HG03460 (cell line): ENCODE measurements around the gene STIM1.
A peak's percentile ranks its signal among the peaks of the same experiment; 100 is the strongest.

Experiments used
- ATAC-seq: cut with Tn5 transposase; IDR thresholded peaks from one replicate; pipeline ENCODE4 v1.9.1; 2021; ENCODE audit not compliant: unreplicated experiment

The STIM1 gene

DNA sequence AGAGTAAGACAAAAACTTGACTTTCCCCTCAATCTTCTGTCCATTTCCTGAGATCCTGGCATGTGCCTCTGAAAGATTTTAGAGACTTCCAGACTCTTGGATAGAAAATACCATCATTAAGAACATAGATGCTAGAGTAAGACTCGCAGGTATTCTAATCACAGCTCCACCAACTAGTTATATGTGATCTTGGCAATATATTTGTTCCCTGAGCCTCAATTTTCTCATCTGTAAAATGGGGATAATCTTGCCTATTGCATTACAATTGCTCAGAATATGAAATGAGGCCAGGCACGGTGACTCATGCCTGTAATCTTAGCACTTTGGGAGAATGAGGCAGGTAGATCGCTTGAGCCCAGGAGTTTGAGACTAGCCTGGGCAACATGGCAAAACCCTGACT lies 25.4 kb upstream of the STIM1 start:
- ATAC-seq: no peak

DNA sequence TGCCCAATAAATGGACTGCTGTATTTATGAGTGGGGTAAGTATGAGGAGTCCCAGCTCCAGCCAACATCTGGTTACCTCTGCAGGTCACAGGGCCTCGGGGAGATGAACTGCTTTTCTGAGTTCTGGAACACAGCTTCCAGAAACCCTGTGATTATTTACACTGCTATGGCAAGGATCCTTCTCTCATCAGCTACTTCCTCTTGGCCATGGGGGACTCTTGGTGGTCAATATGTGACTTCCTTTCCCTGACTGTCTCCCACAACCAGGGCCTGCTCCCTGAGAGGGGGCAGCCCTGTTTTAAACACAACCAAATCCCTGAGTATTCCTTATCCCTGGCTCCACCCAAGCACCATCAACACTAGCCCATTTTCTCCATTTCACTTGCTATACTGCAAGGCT lies 24.7 kb upstream of the STIM1 start:
- ATAC-seq: no peak

DNA sequence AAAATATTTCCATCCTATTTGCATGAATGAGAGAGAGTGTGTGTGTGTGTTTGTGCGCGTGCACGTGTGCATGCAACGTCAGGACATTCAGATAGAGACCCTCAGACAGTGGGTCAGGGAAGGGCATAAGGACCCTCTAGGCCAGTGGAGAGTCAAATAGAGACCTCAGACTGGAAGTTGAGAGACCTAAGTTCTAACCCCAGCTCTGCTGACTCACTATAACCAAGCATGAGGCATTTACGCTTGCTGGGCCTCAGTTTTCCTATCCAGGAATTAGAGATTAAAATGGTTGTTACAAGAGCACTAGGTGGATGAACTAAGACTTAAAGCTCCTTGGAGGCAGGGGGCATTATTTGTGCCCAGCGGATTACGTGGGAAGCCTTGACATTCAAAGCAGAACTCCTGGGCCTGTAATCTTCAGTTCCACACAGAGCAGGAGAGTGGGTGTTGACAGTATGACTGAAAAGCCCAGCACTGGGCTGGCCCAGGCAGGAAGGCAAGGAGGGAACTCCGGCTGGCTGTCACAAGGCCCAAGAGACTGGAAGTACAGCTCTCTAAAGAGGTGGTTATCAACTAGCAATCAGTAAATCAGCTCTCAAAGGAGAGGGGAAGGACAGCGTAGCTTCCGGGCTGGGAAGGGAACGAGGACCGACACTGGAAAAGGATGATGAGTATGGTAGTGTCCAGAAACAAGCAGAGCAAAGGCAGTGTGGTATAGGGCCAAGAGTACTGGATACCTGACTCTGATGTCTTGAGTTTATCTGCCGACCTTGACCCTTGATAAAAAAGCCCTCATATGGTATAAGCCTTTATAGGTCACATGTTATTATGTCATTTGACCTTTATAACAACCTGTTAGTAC lies 23.9 kb upstream of the STIM1 start:
- no peak for ATAC-seq

DNA sequence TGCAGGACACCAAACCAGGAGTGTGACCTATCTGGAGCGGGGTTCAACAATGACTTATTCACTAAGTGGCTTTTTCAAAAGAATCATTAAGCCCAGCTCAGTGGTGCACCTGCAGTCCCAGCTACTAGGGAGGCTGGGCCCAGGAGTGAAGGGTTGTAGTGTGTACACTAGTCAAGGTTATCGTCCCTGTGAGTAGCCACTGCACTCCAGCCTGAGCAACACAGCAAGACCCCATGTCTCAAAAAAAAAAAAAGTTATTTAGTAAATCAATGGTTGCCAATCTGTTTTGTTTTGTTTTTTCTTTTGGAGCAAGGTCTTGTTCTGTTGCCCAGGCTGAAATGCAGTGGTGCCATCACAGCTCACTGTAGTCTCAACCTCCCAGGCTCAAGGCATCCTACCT lies 22.6 kb upstream of the STIM1 start:
- ATAC-seq: no peak

DNA sequence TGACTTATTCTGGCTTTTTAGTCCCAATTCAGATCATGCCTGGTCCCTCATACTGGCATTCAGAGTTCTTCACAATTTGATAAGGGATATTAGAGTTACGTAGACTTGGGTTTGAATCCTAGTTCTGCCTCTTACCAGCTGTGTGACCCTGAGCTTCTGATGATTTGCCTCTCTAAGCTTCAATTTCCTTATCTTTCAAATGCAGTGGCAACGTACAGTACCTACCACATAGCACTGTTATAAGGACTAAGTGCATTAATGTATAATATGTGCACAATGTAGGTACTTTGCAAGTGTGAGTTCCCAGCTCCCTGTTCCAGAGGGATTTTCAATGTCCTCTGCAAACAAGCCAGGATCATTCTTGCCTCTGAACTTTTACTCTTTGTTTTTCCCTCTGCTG lies 22.0 kb upstream of the STIM1 start:
- no peak for ATAC-seq

DNA sequence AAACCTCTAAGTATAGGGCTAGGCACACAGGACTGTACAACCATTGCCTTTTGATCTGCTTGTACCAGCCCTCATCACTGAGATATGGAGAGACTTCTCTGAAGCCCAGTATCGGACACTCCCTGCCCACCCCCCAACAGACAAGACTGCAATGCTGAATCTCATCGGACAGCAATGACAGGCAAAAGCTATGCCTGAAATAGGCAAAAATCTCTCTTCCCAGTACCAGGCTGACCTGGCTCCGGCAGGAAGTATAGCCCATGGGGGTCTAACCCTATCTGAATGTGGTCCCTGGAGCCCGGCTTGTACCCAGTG lies 21.2 kb upstream of the STIM1 start:
- ATAC-seq: no peak

DNA sequence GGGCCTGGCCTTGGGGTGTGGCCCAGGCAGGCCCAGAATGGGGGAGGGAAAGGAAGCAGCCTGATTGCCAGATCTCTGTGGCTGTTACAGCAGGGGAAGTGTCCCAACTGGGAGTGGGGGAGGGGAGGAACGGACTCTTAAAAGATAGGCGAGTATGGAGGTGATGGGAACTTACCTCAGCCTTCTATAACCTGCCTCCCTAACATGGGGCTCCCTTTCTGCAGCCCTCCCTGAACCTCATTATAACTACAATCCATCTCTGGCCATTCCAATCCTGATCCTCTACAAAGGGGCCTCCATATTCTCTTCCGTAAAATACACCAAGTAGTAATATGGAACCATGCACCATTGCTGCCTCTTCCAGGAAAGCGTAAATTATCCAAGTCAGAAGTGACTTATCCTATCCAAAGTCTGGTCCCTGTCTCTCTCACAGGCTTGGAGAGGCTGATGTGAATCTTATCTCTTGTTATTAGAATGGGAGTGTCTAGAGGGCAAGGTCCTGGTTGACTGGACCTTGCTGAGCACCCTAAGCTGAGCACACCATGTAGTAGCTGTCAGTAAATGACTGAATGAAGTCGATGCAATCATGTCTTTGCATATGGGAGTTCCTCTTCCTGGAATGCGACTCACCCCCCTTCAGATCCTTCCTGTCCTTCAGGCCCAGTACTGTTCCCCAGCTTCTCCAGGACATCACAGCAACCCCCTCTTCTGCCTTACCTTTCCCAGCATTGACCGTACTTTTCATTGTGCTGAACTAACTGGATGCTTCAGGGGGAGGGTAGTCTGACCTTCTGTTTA lies 20.6 kb upstream of the STIM1 start:
- ATAC-seq: no peak

DNA sequence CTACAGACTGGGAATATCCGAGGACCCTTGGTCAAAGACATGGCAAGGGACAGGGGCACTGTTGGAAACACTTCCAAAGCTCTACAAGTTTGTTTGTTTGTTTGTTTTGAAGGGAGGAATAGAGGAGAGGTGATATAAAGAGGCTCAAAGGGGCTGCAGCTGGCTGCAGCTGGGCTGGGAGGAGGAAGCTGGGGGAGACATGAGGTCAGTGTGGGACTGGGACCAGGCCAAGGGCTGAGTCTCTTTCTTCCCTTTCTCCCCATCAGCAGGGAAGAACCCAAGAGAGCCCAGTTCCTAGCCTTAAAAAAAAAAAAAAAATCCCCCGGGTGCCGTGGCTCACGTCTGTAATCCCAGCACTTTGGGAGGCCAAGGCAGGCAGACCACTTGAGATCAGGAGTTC lies 19.7 kb upstream of the STIM1 start:
- ATAC-seq: no peak

DNA sequence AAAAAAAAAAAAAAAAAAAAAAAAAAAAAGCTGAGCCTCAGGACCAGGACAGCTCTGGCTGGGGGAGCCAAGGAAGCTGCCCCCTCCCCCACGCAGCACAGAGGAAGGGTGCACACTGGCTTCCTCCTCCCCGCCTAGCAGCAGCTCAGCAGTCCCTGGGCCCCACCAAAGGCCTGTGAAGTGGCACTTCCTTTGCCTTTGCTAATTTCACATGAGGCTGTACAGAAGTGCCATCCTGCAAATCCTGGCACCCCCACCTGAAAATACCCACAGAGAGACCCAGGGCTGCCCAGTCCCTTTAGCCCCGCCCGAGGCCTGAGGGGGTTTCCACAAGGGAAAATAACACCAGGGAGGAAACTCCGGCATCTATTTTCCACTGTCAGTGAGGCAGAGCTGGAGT lies 18.6 kb upstream of the STIM1 start:
- ATAC-seq: no peak

DNA sequence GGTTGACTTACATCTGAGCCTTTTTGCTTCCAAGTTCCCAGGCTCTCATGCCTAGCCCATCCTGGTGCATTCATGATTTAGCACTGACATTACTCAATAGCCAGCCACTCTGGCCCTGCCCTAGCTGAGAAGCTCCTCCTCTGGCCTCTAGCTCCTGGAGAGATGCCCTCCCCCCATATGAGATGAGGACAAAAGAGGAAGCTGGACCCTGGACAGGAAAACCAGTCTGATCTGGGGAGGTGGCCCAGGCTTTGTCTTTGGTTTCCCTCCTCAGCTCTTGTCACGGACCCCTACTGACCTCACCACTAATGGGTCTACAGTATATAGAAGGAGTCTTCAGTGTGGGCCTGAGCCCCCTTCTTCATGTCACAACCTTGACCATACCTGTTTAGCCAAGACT lies 17.7 kb upstream of the STIM1 start:
- no peak for ATAC-seq

DNA sequence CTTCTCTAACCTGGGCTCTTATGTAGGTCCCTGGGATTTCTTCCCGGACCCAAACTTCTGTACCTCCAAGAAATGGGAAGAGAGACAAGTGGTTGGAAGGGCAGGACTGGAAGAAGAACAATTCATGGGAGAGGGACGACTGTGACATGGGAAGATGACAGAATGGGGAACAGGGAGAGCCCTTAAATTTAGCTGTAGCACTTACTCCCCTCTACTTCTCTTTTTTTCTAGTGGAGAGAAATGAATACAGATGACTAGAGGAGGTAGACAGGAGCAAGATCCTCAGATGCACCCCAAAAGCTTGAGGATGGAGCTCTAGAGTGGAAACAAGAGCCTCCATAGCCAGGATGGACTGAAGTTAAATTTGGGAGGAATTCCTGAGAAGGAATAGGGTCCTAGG lies 17.0 kb upstream of the STIM1 start:
- ATAC-seq: no peak

DNA sequence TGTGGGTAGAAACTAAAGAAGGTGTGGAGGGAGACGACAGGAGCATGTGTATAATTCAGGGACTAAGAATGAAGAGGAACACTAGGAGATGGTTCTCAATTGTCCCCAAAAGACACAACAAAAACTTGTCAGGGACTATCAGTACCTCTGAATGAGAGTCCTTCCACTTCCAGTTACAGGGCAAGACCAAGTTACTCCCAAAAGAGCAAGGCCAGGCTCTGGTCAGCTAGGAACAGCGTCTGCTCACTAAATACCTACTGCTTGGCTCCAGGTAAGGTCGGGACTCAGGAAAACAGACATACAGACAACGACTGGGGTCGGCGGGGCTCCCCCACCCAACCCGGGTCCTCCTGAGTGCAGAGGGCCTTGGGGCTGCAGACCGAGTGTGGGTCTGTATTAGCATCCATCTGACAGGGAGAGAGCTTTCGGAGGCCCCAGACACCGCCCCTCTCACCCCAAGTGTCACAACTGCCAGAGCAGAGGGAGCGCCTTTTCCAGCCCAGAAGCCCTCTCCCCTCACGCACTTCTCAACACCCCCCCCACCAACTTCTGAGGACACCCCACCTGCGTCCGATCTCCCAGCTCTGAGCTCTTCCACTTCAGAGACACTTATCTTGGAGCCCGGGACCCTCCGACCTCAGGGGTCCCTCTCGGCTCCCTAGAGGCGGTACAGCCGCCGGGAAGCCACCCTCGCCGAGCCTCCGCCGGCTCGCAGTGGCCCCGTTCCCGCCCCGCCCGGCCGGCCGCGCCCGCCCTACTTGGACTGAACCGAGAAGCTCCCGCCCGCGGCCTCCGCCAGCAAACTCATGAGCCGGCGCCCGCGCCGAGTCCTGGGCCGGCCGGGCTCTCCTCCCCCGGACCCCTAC lies 15.2 kb upstream of the STIM1 start:
- ATAC-seq: no peak

DNA sequence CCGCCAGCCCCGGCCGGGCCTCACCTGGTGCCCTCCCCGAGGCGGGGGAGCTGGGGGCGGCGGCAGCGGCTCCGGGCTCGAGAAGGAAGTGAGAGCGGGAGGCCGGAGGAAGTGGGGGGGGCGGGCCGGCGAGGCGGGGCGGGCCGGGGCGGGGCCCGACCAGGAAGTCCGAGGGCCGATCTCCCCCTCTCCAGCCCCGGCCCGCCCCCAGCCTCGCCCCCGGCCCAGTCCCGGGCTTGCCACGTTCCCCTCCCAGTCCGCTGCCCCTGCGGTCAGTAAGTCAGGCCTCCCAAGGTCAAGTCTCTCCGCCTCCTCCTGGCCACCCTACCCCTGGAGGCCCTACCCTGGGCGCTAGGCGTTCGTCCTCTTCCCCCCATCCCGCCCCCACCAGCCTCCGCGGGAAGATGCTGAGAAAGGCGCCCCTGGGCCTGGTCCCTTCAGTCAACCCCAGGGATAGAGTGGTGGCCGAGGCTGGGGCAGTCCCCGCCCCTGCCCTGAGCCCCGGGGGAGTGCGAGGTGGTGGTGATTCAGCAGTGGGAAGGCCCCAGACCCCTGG lies 14.5 kb upstream of the STIM1 start, which contains the start of gene RHOG:
RHOG (minus strand) TSS at position 90 of the 556 bp plus-strand sequence. CDS start 12,821 bp downstream, outside the sequence.
- peak; percentile 45 for ATAC-seq

DNA sequence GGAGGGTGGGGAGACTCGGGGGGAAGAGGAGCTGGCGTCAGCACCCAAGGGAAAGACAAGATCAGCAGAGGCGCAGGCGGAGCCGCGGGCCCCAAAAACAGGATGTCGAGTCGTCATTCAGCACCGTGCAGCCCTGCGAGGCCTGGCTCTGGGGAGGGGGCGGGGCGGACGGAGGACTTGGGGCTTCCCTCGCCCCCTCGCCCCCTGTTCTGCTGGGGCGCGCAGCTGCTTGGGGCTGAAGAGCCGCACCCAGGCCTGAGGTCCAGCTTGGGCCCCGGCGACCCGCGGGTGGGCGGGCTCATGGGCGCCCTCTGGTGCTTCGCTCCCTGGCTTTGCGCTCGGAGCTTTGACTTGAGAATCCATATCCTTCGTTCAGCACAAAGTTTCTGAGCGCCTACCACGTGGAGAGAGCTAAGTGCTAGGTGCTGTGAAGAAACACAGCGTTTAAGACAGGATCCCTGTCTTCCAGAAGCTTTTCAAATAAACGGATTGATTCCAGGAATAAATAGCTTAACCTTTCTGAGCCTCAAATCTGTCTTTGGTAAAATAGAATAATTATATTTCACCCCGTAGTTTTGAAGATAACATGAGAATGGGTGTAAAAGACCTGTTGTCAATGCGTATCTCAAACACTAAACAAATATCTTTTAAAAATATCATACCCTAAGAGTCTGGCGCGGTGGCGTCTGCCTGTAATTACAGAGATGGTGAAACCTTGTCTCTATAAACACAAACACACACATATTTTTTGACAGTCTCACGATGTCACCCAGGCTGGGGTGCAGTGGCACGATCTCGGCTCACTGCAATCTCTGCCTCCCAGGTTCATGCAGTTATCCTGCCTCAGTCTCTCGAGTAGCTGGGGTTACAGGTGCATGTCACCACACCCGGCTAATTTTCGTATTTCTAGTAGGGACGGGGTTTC lies 13.8 kb upstream of the STIM1 start:
- peak; percentile 50 for ATAC-seq

DNA sequence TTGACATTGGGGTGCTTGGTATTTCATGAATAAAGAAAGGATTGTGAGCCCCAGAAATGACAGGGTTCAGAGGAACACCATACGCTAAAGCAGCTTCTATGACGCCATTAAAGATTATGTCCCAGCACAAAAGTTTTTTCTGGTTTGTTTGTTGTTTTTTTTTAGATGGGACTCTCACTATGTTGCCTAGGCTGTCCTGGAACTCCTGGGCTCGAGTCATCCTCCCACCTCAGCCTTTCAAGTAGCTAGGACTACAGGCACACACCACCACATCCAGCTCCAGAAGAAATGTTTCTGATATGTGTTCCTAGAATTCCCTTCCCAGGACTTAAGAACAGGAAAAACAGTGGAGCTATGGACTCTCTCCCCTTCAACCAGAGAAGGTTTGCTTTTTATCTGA lies 12.1 kb upstream of the STIM1 start:
- ATAC-seq: no peak

DNA sequence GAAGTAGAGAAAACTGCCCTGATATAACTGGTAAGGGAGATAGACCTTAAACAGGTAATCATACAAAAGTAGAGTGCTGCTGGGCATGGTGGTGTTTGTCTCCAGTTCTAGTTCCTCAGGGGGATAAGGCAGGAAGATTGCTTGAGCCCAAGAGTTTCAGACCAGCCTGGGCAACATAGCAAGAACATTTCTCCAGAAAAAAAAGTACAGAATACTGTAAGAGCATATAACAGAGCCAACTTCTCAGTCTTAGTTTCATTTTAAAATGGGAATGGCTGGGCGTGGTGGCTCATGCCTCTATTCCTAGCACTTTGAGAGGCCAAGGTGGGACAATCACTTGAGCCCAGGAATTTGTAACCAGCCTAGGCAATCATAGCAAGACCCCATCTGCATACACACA lies 10.2 kb upstream of the STIM1 start:
- ATAC-seq: no peak

DNA sequence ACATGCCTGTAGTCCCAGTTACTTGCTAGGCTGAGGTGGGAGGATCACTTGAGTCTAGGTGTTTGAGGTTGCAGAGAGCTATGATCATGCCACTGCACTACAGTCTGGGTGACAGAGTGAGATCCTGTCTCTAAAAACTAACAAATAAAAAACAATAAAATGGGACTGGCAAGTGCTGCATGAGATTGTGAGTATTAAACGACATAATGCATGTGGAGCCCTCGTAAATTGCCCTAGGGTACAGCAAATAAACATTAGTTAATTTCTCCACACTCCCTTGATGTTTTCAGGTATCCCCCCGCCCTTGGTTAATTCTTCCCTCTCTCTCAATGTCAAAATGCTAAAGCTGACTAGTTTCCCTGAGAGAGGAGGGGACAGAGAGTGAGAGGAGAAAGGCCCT lies 9.8 kb upstream of the STIM1 start:
- ATAC-seq: no peak

DNA sequence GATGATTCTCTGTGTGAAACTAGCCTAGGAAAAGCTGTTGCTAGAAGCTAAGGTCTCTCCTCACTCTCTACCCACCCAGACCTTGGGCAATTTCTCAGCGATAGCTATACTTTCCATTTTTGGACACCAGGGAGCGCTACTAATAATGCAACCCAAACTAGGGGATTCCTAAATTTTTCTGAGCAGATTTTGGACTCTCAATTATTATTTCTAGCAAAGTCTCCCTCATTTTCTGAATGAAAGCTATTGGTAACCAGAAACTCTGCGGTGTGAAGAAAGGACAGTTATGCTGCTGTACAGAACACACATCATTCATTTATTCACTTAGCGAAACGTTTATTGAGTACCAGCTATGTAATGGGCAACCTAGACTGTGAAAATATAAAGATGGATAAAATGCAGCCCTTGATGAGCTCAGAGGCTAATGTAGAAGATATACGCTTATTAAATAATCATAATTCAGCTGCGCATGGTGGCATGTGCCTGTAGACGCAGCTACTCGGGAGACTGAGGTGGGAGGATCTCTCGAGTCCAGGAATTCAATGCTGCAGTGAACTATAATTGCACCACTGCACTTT lies 6.1 kb upstream of the STIM1 start:
- no peak for ATAC-seq

DNA sequence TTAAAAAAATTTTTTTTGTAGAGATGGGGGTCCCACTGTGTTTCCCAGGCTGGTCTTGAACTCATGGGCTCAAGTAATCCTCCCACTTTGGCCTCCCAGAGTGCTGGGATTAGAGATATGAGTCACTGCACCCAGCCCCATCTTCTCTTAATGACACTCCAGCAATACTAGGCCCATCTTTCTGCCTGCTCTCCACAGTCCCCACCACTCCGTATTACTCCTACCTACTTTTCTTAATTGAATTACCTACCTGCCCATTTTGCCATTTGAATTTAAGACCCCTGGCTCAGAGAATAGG lies 2.0 kb upstream of the STIM1 start:
- no peak for ATAC-seq
